Measurements from ENCODE around the gene CKAP4.

CKAP4 gene

GRCh38 chr12:106194351-106194750 lies 53.5 kb downstream of the CKAP4 start:
- TF ChIP-seq EZH2 (IDR thresholded peaks at IDR 0.05) (no peak), FOXP2 (optimal IDR thresholded peaks at IDR 0.05; ENCODE audit: control extremely low read depth, extremely low read length, insufficient read depth) (no peak), POLR2AphosphoS5 (IDR thresholded peaks at IDR 0.05; ENCODE audit: borderline replicate concordance, low read depth, low read length) (no peak)
- no peak for DNase-seq (ENCODE audit: low read depth, low spot score)
- H3K27ac ChIP-seq = no peak overlapping the region

GRCh38 chr12:106193394-106194215 lies 54.2 kb downstream of the CKAP4 start:
- Histone ChIP-seq H3K9me3 (ENCODE audit: low read depth, low read length) (no peaks in the 10 kb centered on the region), H3K27ac (no peak overlapping the region), H3K9ac (ENCODE audit: insufficient read length) (no peak overlapping the region), H3K4me3 (no peak overlapping the region), H3K36me3 (ENCODE audit: insufficient read depth, low read length) (no peaks in the 10 kb centered on the region)
- TF ChIP-seq POLR2AphosphoS5 (IDR thresholded peaks at IDR 0.05; ENCODE audit: borderline replicate concordance, low read depth, low read length) (no peak), EZH2 (IDR thresholded peaks at IDR 0.05) (no peak), FOXP2 (optimal IDR thresholded peaks at IDR 0.05; ENCODE audit: control extremely low read depth, extremely low read length, insufficient read depth) (no peak)
- no peak for DNase-seq (ENCODE audit: low read depth, low spot score)

More at GRCh38 chr12:106194351-106194750, 53.5 kb downstream of the CKAP4 start:
- H3K36me3 ChIP-seq (ENCODE audit: insufficient read depth, low read length) = no peaks in the 10 kb centered on the region
- no peaks in the 10 kb centered on the region for H3K9me3 ChIP-seq (ENCODE audit: low read depth, low read length)
- H3K4me3 ChIP-seq = no peak overlapping the region
- H3K9ac ChIP-seq (ENCODE audit: insufficient read length) = no peak overlapping the region

DNA sequence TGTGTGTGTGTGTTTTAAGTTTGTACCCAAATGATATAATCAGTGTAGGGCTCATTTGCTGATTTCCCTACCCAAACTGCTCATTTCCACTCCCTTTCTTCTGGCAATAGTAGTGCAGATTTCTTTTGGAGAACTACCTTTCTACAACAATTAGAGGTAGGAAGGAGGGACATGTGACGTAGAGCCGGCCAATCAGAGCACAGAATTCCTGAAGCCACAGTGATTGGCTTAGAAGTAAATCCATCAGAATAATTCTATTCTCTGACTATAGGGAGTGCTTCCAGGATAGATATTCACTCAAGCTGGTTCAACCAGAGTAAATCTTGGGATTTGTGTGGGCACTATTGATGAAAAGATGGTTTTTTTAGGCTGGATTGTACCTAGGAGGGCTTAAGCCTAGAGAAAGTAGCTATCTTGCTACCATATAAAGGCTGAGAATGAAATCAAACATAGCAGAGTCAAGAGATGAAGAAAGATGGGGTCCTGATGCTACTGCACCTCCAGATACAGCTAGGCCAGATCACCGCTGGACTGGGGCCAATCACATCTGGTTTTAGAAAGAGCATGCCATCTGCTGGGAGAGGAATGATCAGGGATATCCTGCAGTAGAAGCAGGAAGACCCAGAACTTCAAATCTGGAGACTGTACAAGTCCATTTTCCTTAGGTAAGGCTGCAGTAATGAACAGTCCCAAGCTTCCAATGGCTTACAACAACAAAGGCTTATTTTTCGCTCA lies 55.0 kb downstream of the CKAP4 start:
- Histone ChIP-seq H3K27ac (no peak overlapping the region), H3K9ac (ENCODE audit: insufficient read length) (no peak overlapping the region), H3K4me3 (no peak overlapping the region), H3K9me3 (ENCODE audit: low read depth, low read length) (no peaks in the 10 kb centered on the region), H3K36me3 (ENCODE audit: insufficient read depth, low read length) (no peaks in the 10 kb centered on the region)
- TF ChIP-seq POLR2AphosphoS5 (IDR thresholded peaks at IDR 0.05; ENCODE audit: borderline replicate concordance, low read depth, low read length) (no peak), EZH2 (IDR thresholded peaks at IDR 0.05) (no peak), FOXP2 (optimal IDR thresholded peaks at IDR 0.05; ENCODE audit: control extremely low read depth, extremely low read length, insufficient read depth) (no peak)
- DNase-seq (ENCODE audit: low read depth, low spot score) = no peak

GRCh38 chr12:106190581-106190980 lies 57.2 kb downstream of the CKAP4 start:
- no peak for TF ChIP-seq POLR2AphosphoS5 (IDR thresholded peaks at IDR 0.05; ENCODE audit: borderline replicate concordance, low read depth, low read length)
- TF ChIP-seq FOXP2 (optimal IDR thresholded peaks at IDR 0.05; ENCODE audit: control extremely low read depth, extremely low read length, insufficient read depth) = no peak
- no peak for TF ChIP-seq EZH2 (IDR thresholded peaks at IDR 0.05)
- no peak for DNase-seq (ENCODE audit: low read depth, low spot score)
- no peaks in the 10 kb centered on the region for H3K9me3 ChIP-seq (ENCODE audit: low read depth, low read length)
- H3K27ac ChIP-seq = no peak overlapping the region
- no peak overlapping the region for H3K9ac ChIP-seq (ENCODE audit: insufficient read length)
- H3K36me3 ChIP-seq (ENCODE audit: insufficient read depth, low read length) = no peaks in the 10 kb centered on the region
- H3K4me3 ChIP-seq = no peak overlapping the region

GRCh38 chr12:106189341-106189740 lies 58.5 kb downstream of the CKAP4 start:
- H3K9ac ChIP-seq (ENCODE audit: insufficient read length) = no peak overlapping the region
- DNase-seq (ENCODE audit: low read depth, low spot score) = no peak
- H3K27ac ChIP-seq = no peak overlapping the region
- no peak overlapping the region for H3K4me3 ChIP-seq
- no peaks in the 10 kb centered on the region for H3K36me3 ChIP-seq (ENCODE audit: insufficient read depth, low read length)
- H3K9me3 ChIP-seq (ENCODE audit: low read depth, low read length) = no peaks in the 10 kb centered on the region
- TF ChIP-seq FOXP2 (optimal IDR thresholded peaks at IDR 0.05; ENCODE audit: control extremely low read depth, extremely low read length, insufficient read depth) (no peak), EZH2 (IDR thresholded peaks at IDR 0.05) (no peak), POLR2AphosphoS5 (IDR thresholded peaks at IDR 0.05; ENCODE audit: borderline replicate concordance, low read depth, low read length) (no peak)

GRCh38 chr12:106188256-106188655 lies 59.6 kb downstream of the CKAP4 start:
- H3K9ac ChIP-seq (ENCODE audit: insufficient read length) = no peak overlapping the region
- no peak overlapping the region for H3K4me3 ChIP-seq
- TF ChIP-seq EZH2 (IDR thresholded peaks at IDR 0.05) (no peak), POLR2AphosphoS5 (IDR thresholded peaks at IDR 0.05; ENCODE audit: borderline replicate concordance, low read depth, low read length) (no peak), FOXP2 (optimal IDR thresholded peaks at IDR 0.05; ENCODE audit: control extremely low read depth, extremely low read length, insufficient read depth) (no peak)
- H3K9me3 ChIP-seq (ENCODE audit: low read depth, low read length) = no peaks in the 10 kb centered on the region
- H3K27ac ChIP-seq = no peak overlapping the region
- H3K36me3 ChIP-seq (ENCODE audit: insufficient read depth, low read length) = no peaks in the 10 kb centered on the region
- no peak for DNase-seq (ENCODE audit: low read depth, low spot score)
